GM12878 (cell line): ENCODE measurements around the gene CDYL. TPM values are rescaled to one million over a fixed set of nuclear protein-coding genes. Genes with fewer than 3 reads are reported as not detected.

ENCODE experiments used
- ATAC-seq: fragments of 200-7000 bp; cut with Tn5 transposase; 3 replicates; pipeline ENCODE4 v1.9.1; 2020; ENCODE audit warnings: mild to moderate bottlenecking, moderate library complexity
- BruUV-seq: library from RNA; stranded (reverse); fragments of 400-500 nt; replicated peaks from 2 replicates; lab custom pipeline; 2021; lab: Mats Ljungman, UMichigan
- CTCF ChIA-PET: fragments of 300-600 bp; sonication (Branson Sonifier 250); formaldehyde crosslinking; extraction: SDS; loops from one replicate; lab custom pipeline; 2021; ENCODE audit warnings: inconsistent platforms; lab: Yijun Ruan, JAX
- POLR2A ChIA-PET: fragments of 350-600 bp; formaldehyde crosslinking; extraction: SDS; loops from one replicate; lab custom pipeline; 2021; ENCODE audit warnings: inconsistent platforms; lab: Charles Lee
- RAD21 ChIA-PET: fragments of 300-600 bp; sonication (Branson Sonifier 250); formaldehyde crosslinking; loops from one replicate; lab custom pipeline; 2023; ENCODE audit warnings: antibody characterized with exemption; ENCODE audit not compliant: unreplicated experiment; lab: Charles Lee
- SMC1A ChIA-PET: fragments of 300-600 bp; sonication (Branson Sonifier 250); formaldehyde crosslinking; loops from one replicate; lab custom pipeline; 2023; ENCODE audit not compliant: unreplicated experiment, uncharacterized antibody; lab: Charles Lee
- DNase-seq: peaks from one replicate; pipeline ENCODE4 v3.0.0-alpha.2; 2011; ENCODE audit warnings: low read depth, low spot score
- FAIRE-seq: peaks from 3 replicates; lab custom pipeline; 2011; peaks lifted over from hg19 to GRCh38; lab: Jason Lieb, UNC
- H2AFZ ChIP-seq: 2 replicates; pipeline ENCODE4 v1.6.0; 2011; ENCODE audit warnings: low read depth, low read length, control low read depth; ENCODE audit not compliant: control insufficient read depth
- H3K27ac ChIP-seq: 2 replicates; pipeline ENCODE4 v1.5.1; 2011; ENCODE audit warnings: control low read depth; ENCODE audit not compliant: control insufficient read depth, insufficient read depth
- H3K27me3 ChIP-seq, 2 experiments: replicated peaks in 1 of 2; 2 replicates each; pipeline versions ENCODE4 v1.6.0 to v1.6.1; 2011; ENCODE audit warnings: low read length in 1 of 2; ENCODE audit not compliant: control insufficient read depth in 2 of 2, insufficient read depth in 2 of 2
- H3K36me3 ChIP-seq, 2 experiments: 2 replicates each; pipeline ENCODE4 v1.5.1; 2011; ENCODE audit warnings: low read length in 1 of 2; ENCODE audit not compliant: control insufficient read depth in 2 of 2, insufficient read depth in 2 of 2
- H3K4me1 ChIP-seq: 2 replicates; pipeline ENCODE4 v1.6.1; 2011; ENCODE audit warnings: mild to moderate bottlenecking, low read length, moderate library complexity, mixed read lengths; ENCODE audit not compliant: control insufficient read depth, insufficient read depth
- H3K4me2 ChIP-seq: 2 replicates; pipeline ENCODE4 v1.6.0; 2011; ENCODE audit warnings: control low read depth; ENCODE audit not compliant: control insufficient read depth, insufficient read depth
- H3K4me3 ChIP-seq: fragments of 200-600 bp; sonication (generic); 2 replicates; pipeline ENCODE4 v1.5.1; 2016
- H3K79me2 ChIP-seq: 2 replicates; pipeline ENCODE4 v1.6.0; 2011; ENCODE audit warnings: low read length; ENCODE audit not compliant: control insufficient read depth, insufficient read depth
- H3K9ac ChIP-seq: 2 replicates; pipeline ENCODE4 v1.8.0; 2011; ENCODE audit warnings: low read length, control low read depth, mixed read lengths; ENCODE audit not compliant: control insufficient read depth, insufficient read depth
- H3K9me3 ChIP-seq: replicated peaks from 3 replicates; pipeline ENCODE4 v1.5.1; 2011; ENCODE audit warnings: mild to moderate bottlenecking, low read length; ENCODE audit not compliant: control insufficient read depth, insufficient read depth
- H4K20me1 ChIP-seq: 2 replicates; pipeline ENCODE4 v1.6.0; 2011; ENCODE audit not compliant: control insufficient read depth, insufficient read depth
- BCL3 ChIP-seq: IDR thresholded peaks from 2 replicates; pipeline ENCODE4 v1.6.1; 2011; ENCODE audit warnings: borderline replicate concordance, low read depth, mild to moderate bottlenecking, moderate library complexity, low read length; ENCODE audit not compliant: insufficient read depth, poor library complexity, severe bottlenecking
- CHD2 ChIP-seq: IDR thresholded peaks from 2 replicates; pipeline ENCODE4 v1.6.1; 2011; ENCODE audit warnings: low read depth, low read length, improper control_type of control experiment, borderline replicate concordance
- YBX1 ChIP-seq: fragments of 450-650 bp; IDR thresholded peaks from 2 replicates; pipeline ENCODE4 v1.6.1; 2016; ENCODE audit warnings: antibody characterized with exemption
- WGBS: methylation state at CpG from one replicate; pipeline ENCODE4 v1.1.6; 2016; ENCODE audit warnings: low lambda C conversion rate; ENCODE audit not compliant: insufficient replicate concordance, insufficient coverage; ENCODE audit errors: missing lambda C conversion rate; 5-methylcytosine and 5-hydroxymethylcytosine counted together
- in situ Hi-C: fragments of 300-500 bp; cut with MboI; formaldehyde crosslinking; loops from 9 replicates; pipeline ENCODE4 v1.14.3; 2018; ENCODE audit warnings: mixed read lengths
- intact Hi-C: fragments of 100-400 bp; cut with micrococcal nuclease; formaldehyde crosslinking; loops from one replicate; pipeline ENCODE4 v1.14.2; 2022; ENCODE audit not compliant: unreplicated experiment
- polyA plus RNA-seq, 11 experiments: library from polyadenylated mRNA; depleted of rRNA in 4 of 11; unstranded in 6 of 11; stranded (reverse) in 5 of 11; fragments of >200 nt; fragmentation: Nextera tagmentation in 4 of 11; fragmentation: Illumina TruSeq in 1 of 11; extraction: Ambion mirVana in 4 of 11; extraction: Trizol in 1 of 11; gene quantifications; 1 replicate in 1 of 11; 2 replicates in 10 of 11; pipeline versions ENCODE4 v1.2.1 to v1.2.3, GENCODE V29; 2011 to 2016; ENCODE audit warnings: inconsistent platforms in 2 of 11, missing spikeins in 2 of 11, low read depth in 1 of 11
- total RNA-seq, 4 experiments: library from RNA; depleted of rRNA in 3 of 4; stranded (reverse); fragments of >200 nt in 3 of 4; fragmentation: Illumina TruSeq in 1 of 4; extraction: Trizol in 1 of 4; gene quantifications; 2 replicates each; pipeline versions ENCODE4 v1.2.1 to v1.2.3, GENCODE V29; 2013 to 2021

Gene CDYL
- total and polyA plus RNA-seq, 10 of the 15 experiments (the other 5 are each of a cell fraction or from before 2014, with no cell fraction given), result 9.3 to 61.2 (median 28.5) TPM

- Histone ChIP-seq H3K27me3 (no peaks in the 10 kb centered on the region), H3K4me1 (peaks cover 12% of the 10 kb centered on the region), H3K79me2 (peaks cover 9% of the 10 kb centered on the region), H3K36me3 (peaks cover 4 to 11% of the 10 kb centered on the region in 2 experiments), H3K4me2 (no peak overlapping the region), H3K27ac (no peak overlapping the region), H3K9ac (no peak overlapping the region), H3K9me3 (no peaks in the 10 kb centered on the region), H4K20me1 (peaks cover 5% of the 10 kb centered on the region), H2AFZ (no peak overlapping the region), H3K4me3 (no peak overlapping the region)
- no peak for FAIRE-seq
- RAD21 ChIA-PET, result interaction anchor here (0.9 kb wide), 1 partner anchor 148 kb away, joined by 3 read pairs; no protein-coding TSS in a partner anchor
- WGBS, result 97% methylated on average over 11 of the region's 11 CpGs
- no peak for TF ChIP-seq CHD2
- no peak for TF ChIP-seq YBX1
- TF ChIP-seq BCL3, result no peak
- POLR2A ChIA-PET, result no interaction called here
- in situ Hi-C loops (no loop called here), intact Hi-C loops (no loop called here)
- no TSS peak for BruUV-seq
- no peak for DNase-seq
- SMC1A ChIA-PET, result interaction anchor here (1.2 to 1.9 kb wide), 4 partner anchors 14 to 46 kb away, joined by 3 to 5 read pairs (median 4); no protein-coding TSS in a partner anchor
- CTCF ChIA-PET, result interaction anchor here (1.1 to 1.7 kb wide), 2 partner anchors 120 to 142 kb away, joined by 3 to 5 read pairs; no protein-coding TSS in a partner anchor
- ATAC-seq, result no peak
These were observed 155.5 kb downstream of the CDYL start for GRCh38 chr6:4931530-4932227.
